PC-9 (cell line): ENCODE data around the gene KIF4B. TPM values are rescaled to one million over a fixed set of nuclear protein-coding genes. Genes with fewer than 3 reads are reported as not detected.
"Not testable (repeated sequence)": the region's sequence is repeated elsewhere in the genome, so short reads cannot be mapped to it uniquely, and the experiment has no call there.

Source experiments
- BruUV-seq: library from RNA; stranded (reverse); fragments of 400-500 nt; replicated peaks from 2 replicates; lab custom pipeline; 2021; lab: Mats Ljungman, UMichigan
- CTCF ChIA-PET: fragments of 300-600 bp; sonication (Branson Sonifier 250); formaldehyde crosslinking; loops from one replicate; lab custom pipeline; 2022; ENCODE audit warnings: antibody characterized with exemption; lab: Charles Lee
- POLR2A ChIA-PET: fragments of 300-600 bp; sonication (Branson Sonifier 250); formaldehyde crosslinking; loops from one replicate; lab custom pipeline; 2022; ENCODE audit warnings: antibody characterized with exemption; ENCODE audit not compliant: unreplicated experiment; lab: Charles Lee
- DNase-seq, 2 experiments: peaks; one replicate each; pipeline versions ENCODE4 v3.0.0 to v3.0.0-alpha.2; 2015 to 2022; ENCODE audit warnings: mixed read lengths in 1 of 2
- H2AFZ ChIP-seq: fragments of 200-600 bp; sonication (generic); 2 replicates; pipeline ENCODE4 v1.8.1; 2017; ENCODE audit warnings: antibody characterized with exemption
- H3F3A ChIP-seq: fragments of 200-600 bp; sonication (generic); 2 replicates; pipeline ENCODE4 v1.8.1; 2017; ENCODE audit warnings: antibody characterized with exemption, mild to moderate bottlenecking, low read depth; ENCODE audit not compliant: insufficient read depth
- H3K27ac ChIP-seq: fragments of 200-600 bp; sonication (generic); 2 replicates; pipeline ENCODE4 v1.6.1; 2016; ENCODE audit warnings: mixed run types
- H3K27me3 ChIP-seq: fragments of 200-600 bp; sonication (generic); 2 replicates; pipeline ENCODE4 v1.6.1; 2016; ENCODE audit warnings: low read depth, mixed run types; ENCODE audit not compliant: insufficient read depth
- H3K36me3 ChIP-seq: fragments of 200-600 bp; sonication (generic); 2 replicates; pipeline ENCODE4 v1.6.1; 2016; ENCODE audit warnings: low read depth, mixed run types
- H3K4me1 ChIP-seq: fragments of 200-600 bp; sonication (generic); replicated peaks from 2 replicates; pipeline ENCODE4 v1.6.1; 2016; ENCODE audit warnings: mixed run types; ENCODE audit not compliant: insufficient read depth
- H3K4me2 ChIP-seq: fragments of 200-600 bp; sonication (generic); 2 replicates; pipeline ENCODE4 v1.6.1; 2017; ENCODE audit warnings: mixed run types
- H3K4me3 ChIP-seq: fragments of 200-600 bp; sonication (generic); 2 replicates; pipeline ENCODE4 v1.6.1; 2016; ENCODE audit warnings: mixed run types
- H3K79me2 ChIP-seq: fragments of 200-600 bp; sonication (generic); 2 replicates; pipeline ENCODE4 v1.6.1; 2017; ENCODE audit warnings: low read depth, mixed run types
- H3K9me2 ChIP-seq: fragments of 200-600 bp; sonication (generic); 2 replicates; pipeline ENCODE4 v1.8.1; 2017; ENCODE audit warnings: mild to moderate bottlenecking; ENCODE audit not compliant: insufficient read depth
- H3K9me3 ChIP-seq: fragments of 200-600 bp; sonication (generic); 2 replicates; pipeline ENCODE4 v1.8.1; 2016; ENCODE audit warnings: low read depth; ENCODE audit not compliant: insufficient read depth
- H4K20me1 ChIP-seq: fragments of 200-600 bp; sonication (generic); 2 replicates; pipeline ENCODE4 v1.8.1; 2017; ENCODE audit not compliant: insufficient read depth
- EZH2 ChIP-seq: fragments of 200-600 bp; sonication (generic); IDR thresholded peaks from 2 replicates; pipeline ENCODE4 v1.8.0; 2017; ENCODE audit warnings: antibody characterized with exemption, low read depth
- intact Hi-C: fragments of 100-400 bp; cut with micrococcal nuclease; formaldehyde crosslinking; loops from one replicate; pipeline ENCODE4 v1.10.0; 2022; ENCODE audit not compliant: unreplicated experiment
- total RNA-seq: library from RNA; stranded (reverse); gene quantifications from 2 replicates; pipeline ENCODE4 v1.2.3, GENCODE V29; 2021
- TF ChIP-seq, protein P1 (sequence below): fragments of 200-600 bp; sonication (generic); conservative IDR thresholded peaks from 2 replicates; pipeline ENCODE4 v1.6.1; 2017; ENCODE audit warnings: mixed run types, antibody characterized with exemption, mild to moderate bottlenecking, moderate library complexity

Gene KIF4B
- total RNA-seq, 1 experiment from 2014 or later, result not detected

DNA sequence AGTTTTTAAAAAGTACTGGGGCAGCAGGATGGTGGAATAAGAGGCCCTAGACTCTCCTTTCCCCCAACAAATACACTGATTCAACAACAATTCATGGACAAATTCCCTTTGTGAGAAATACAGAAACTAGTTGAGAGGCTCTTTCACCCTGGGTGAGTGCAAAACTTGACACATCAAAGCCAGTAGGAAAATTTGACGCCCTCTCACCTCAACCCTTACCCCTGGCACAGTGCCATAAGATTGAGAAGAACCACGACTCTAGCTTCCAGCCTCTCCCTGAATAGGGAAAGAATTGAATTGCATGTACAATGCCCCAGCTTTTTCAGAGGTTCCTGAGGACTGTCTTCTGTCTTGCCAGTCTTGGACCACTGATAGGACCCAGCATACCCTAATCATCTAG, 12.3 kb downstream of the KIF4B start:
- Histone ChIP-seq H2AFZ (no peak overlapping the region), H3K27ac (no peak overlapping the region), H4K20me1 (no peaks in the 10 kb centered on the region), H3K4me2 (no peak overlapping the region), H3K4me3 (no peak overlapping the region), H3F3A (no peaks in the 10 kb centered on the region), H3K9me2 (no peaks in the 10 kb centered on the region), H3K9me3 (no peaks in the 10 kb centered on the region), H3K79me2 (no peaks in the 10 kb centered on the region), H3K4me1 (no peaks in the 10 kb centered on the region), H3K27me3 (peaks cover 26% of the 10 kb centered on the region), H3K36me3 (no peaks in the 10 kb centered on the region)
- BruUV-seq, result no TSS peak
- CTCF ChIA-PET, result interaction anchor here (0.6 kb wide), 1 partner anchor 380 kb away, joined by 4 read pairs; no protein-coding TSS in a partner anchor
- TF ChIP-seq, protein P1, sequence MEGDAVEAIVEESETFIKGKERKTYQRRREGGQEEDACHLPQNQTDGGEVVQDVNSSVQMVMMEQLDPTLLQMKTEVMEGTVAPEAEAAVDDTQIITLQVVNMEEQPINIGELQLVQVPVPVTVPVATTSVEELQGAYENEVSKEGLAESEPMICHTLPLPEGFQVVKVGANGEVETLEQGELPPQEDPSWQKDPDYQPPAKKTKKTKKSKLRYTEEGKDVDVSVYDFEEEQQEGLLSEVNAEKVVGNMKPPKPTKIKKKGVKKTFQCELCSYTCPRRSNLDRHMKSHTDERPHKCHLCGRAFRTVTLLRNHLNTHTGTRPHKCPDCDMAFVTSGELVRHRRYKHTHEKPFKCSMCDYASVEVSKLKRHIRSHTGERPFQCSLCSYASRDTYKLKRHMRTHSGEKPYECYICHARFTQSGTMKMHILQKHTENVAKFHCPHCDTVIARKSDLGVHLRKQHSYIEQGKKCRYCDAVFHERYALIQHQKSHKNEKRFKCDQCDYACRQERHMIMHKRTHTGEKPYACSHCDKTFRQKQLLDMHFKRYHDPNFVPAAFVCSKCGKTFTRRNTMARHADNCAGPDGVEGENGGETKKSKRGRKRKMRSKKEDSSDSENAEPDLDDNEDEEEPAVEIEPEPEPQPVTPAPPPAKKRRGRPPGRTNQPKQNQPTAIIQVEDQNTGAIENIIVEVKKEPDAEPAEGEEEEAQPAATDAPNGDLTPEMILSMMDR, result no peak
- TF ChIP-seq EZH2, result no peak
- POLR2A ChIA-PET, result no interaction called here
- intact Hi-C loops, result no loop called here
- DNase-seq, result no peak

DNA sequence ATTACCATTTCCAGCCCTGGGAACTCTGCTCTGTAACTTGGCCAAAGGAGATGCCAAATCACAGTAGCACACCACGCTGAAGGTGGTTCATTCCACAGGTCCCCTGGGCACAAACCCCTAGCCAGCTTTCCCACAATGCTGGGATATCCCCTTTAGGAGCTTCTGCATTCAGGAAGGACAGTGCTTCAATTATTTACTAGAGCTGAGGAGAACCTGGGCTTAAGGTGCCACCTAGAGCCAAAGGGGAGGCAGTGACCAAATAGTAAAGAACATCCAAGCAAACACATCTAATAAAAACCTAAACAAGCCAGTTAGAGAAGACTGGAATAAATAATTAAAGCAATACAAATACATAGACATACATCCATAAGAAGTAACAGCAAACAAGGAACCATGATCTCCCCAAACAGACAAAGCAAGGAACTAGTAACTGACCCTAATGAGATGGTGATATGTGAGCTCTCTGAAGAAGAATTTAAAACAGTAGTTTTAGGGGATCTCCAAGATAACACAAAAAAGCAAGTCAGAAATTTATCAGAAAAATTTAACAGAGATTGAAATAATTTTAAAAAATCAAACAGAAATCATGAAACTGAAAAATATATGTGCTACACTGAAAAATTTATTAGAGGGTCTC, 14.6 kb downstream of the KIF4B start:
- TF ChIP-seq EZH2, result no peak
- TF ChIP-seq, protein P1, result peak; percentile 56; the same call in 1 of the 2 replicates
- no peaks in the 10 kb centered on the region for H3K4me1 ChIP-seq
- no peaks in the 10 kb centered on the region for H4K20me1 ChIP-seq
- H3K4me2 ChIP-seq, result no peak overlapping the region
- no peaks in the 10 kb centered on the region for H3K9me3 ChIP-seq
- no peak overlapping the region for H3K4me3 ChIP-seq
- no peak overlapping the region for H2AFZ ChIP-seq
- H3K79me2 ChIP-seq, result no peaks in the 10 kb centered on the region
- intact Hi-C loops, result loop anchor here (2.0 kb wide), 1 partner anchor 61 kb away; no protein-coding TSS in a partner anchor
- ChIA-PET POLR2A (no interaction called here), CTCF (no interaction called here)
- peaks cover 4% of the 10 kb centered on the region; the same call in 1 of the 2 replicates for H3F3A ChIP-seq
- no peak for DNase-seq
- no peaks in the 10 kb centered on the region for H3K9me2 ChIP-seq
- no peak overlapping the region for H3K27ac ChIP-seq
- H3K36me3 ChIP-seq, result no peaks in the 10 kb centered on the region
- H3K27me3 ChIP-seq, result peaks cover 5% of the 10 kb centered on the region; the same call in 1 of the 2 replicates
- no TSS peak for BruUV-seq

DNA sequence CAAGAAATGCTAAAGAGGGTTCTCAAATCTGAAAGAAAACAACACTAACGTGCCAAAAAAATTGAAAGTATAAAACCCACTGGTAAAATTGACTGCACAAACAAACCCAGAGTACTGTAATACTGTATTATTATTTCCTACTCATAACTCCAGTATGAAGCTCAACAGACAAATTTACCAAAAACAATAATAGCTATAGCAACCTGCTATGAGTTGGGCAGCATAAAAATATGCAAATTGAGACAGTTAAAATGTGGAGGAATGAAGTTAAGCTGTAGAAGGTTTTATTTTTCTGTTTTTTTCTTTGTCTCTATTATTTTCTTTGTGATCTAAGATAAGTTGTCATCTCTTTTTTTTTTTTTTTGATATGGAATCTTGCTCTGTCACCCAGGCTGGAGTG, 15.7 kb downstream of the KIF4B start:
- Histone ChIP-seq H3K36me3 (no peaks in the 10 kb centered on the region), H3F3A (peaks cover 4% of the 10 kb centered on the region; the same call in 1 of the 2 replicates), H3K9me3 (no peaks in the 10 kb centered on the region), H3K79me2 (no peaks in the 10 kb centered on the region), H3K4me2 (no peak overlapping the region), H3K4me1 (no peaks in the 10 kb centered on the region), H2AFZ (no peak overlapping the region), H3K4me3 (no peak overlapping the region), H3K9me2 (no peaks in the 10 kb centered on the region), H3K27ac (no peak overlapping the region), H4K20me1 (no peaks in the 10 kb centered on the region), H3K27me3 (peaks cover 3% of the 10 kb centered on the region; the same call in 1 of the 2 replicates)
- CTCF ChIA-PET, result interaction anchor here (0.7 kb wide), 1 partner anchor 1230 kb away, joined by 6 read pairs; no protein-coding TSS in a partner anchor
- intact Hi-C loops, result loop anchor here (2.0 kb wide), 1 partner anchor 62 kb away; no protein-coding TSS in a partner anchor
- DNase-seq, result no peak
- POLR2A ChIA-PET, result no interaction called here
- TF ChIP-seq EZH2, result no peak
- TF ChIP-seq, protein P1, result no peak
- BruUV-seq, result no TSS peak

DNA sequence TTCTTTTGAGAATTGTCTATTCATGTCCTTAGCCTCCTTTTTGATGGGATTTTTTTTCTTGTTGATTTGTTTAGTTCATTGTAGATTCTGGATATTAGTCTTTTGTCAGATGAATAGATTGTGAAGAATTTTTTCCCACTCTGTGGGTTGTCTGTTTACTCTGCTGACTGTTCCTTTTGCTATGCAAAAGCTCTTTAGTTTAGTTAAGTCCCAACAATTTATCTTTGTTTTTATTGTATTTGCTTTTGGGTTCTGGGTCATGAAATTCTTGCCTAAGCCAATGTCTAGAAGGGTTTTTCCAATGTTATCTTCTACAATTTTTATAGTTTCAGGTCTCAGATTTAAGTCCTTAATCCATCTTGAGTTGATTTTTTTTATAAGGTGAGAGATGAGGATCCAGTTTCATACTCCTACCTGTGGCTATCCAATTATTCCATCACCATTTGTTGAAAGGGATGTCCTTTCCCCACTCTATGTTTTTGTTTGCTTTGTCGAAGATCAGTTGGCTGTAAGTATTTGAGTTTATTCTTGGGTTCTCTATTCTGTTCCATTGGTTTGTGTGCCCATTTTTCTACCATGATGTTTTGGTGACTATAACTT, 20.7 kb downstream of the KIF4B start:
- H2AFZ ChIP-seq, H3K36me3 ChIP-seq, POLR2A ChIA-PET, H3K27ac ChIP-seq, H3F3A ChIP-seq, BruUV-seq, H3K4me3 ChIP-seq, DNase-seq, intact Hi-C loops, H4K20me1 ChIP-seq, H3K4me1 ChIP-seq, H3K9me2 ChIP-seq, CTCF ChIA-PET, H3K79me2 ChIP-seq, H3K4me2 ChIP-seq, H3K9me3 ChIP-seq, H3K27me3 ChIP-seq: not testable (repeated sequence)

DNA sequence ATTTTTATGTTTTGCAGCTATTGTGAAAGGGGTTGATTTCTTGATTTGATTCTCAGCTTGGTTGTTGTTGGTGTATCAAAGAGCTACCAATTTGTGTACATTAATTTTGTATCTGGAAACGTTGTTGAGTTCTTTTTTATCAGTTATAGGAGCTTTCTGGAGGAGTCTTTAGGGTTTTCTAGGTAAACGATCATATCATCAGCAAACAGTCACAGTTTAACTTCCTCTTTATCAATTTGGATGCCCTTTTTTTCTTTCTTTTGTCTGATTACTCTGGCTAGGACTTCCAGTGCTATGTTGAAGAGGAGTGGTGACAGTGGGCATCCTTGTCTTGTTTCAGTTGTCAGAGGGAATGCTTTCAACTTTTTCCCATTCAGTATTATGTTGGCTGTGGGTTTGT, 21.5 kb downstream of the KIF4B start:
- H3K4me1 ChIP-seq, DNase-seq, H3K79me2 ChIP-seq, intact Hi-C loops, H3K9me2 ChIP-seq, H3K4me3 ChIP-seq, POLR2A ChIA-PET, H3K27ac ChIP-seq, H3K27me3 ChIP-seq, CTCF ChIA-PET, BruUV-seq, H3F3A ChIP-seq, H4K20me1 ChIP-seq, H3K4me2 ChIP-seq, H2AFZ ChIP-seq, H3K36me3 ChIP-seq, H3K9me3 ChIP-seq: not testable (repeated sequence)
